Suprapubic skin (tissue), 4 donors: ENCODE results near the gene SUPV3L1.

Source experiments
- CTCF ChIP-seq, 2 donors: fragments of 200-600 bp in 1 of 2; fragments of 450-650 bp in 1 of 2; sonication (generic) in 1 of 2; IDR thresholded peaks; one replicate each; pipeline ENCODE4 v1.5.1; 2016 to 2019; ENCODE audit warnings: antibody characterized with exemption in 2 of 2, mild to moderate bottlenecking in 1 of 2, moderate library complexity in 1 of 2
- EP300 ChIP-seq: sonication (generic); formaldehyde crosslinking; IDR thresholded peaks from one replicate; pipeline ENCODE4 v1.6.1; 2017; ENCODE audit warnings: antibody characterized with exemption
- POLR2A ChIP-seq, 2 donors: fragments of 450-650 bp; IDR thresholded peaks; one replicate each; pipeline ENCODE4 v1.6.1; 2017; ENCODE audit warnings: antibody characterized with exemption in 2 of 2, mild to moderate bottlenecking in 2 of 2, moderate library complexity in 2 of 2
- POLR2AphosphoS5 ChIP-seq, 3 donors: sonication (generic); formaldehyde crosslinking; IDR thresholded peaks; one replicate each; pipeline ENCODE4 v1.6.1; 2017; ENCODE audit warnings: antibody characterized with exemption in 3 of 3

GRCh38 chr10:69226919-69227450 lies 47.0 kb downstream of the SUPV3L1 start:
- TF ChIP-seq CTCF (IDR thresholded peaks at IDR 0.05) (no peak), POLR2AphosphoS5 (IDR thresholded peaks at IDR 0.05) (no peak), POLR2A (IDR thresholded peaks at IDR 0.05) (no peak), EP300 (no peak)
